Measurements from ENCODE around the gene SCCPDH. TPM values are rescaled to one million over a fixed set of nuclear protein-coding genes. Genes with fewer than 3 reads are reported as not detected.

Gene SCCPDH
- total RNA-seq, 4 donors from 2014 or later, result 13.3 to 23.3 (median 17.0) TPM

DNA sequence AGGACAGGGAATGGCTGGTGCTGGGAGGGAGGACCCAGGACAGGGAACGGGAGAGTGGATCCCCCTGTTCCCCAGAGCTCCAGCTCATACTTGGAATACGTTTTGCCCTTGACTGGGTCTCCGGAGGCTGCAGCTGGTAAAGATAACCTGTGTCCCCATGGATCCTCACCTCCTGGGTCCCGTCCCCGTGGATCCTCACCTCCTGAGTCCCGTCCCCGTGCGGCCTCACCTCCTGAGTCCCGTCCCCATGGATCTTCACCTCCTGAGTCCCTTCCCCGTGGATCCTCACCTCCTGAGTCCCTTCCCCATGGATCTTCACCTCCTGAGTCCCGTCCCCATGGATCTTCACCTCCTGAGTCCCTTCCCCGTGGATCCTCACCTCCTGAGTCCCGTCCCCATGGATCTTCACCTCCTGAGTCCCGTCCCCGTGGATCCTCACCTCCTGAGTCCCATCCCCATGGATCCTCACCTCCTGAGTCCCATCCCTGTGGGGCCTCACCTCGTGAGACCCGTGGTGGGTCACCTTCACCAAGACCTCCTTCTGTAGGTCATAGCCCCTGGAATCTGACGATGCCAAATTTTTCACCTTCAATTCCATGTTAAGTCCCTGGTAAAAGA, 61.4 kb downstream of the SCCPDH start:
- no peak for TF ChIP-seq POLR2A (IDR thresholded peaks at IDR 0.05)
- TF ChIP-seq, protein P1, sequence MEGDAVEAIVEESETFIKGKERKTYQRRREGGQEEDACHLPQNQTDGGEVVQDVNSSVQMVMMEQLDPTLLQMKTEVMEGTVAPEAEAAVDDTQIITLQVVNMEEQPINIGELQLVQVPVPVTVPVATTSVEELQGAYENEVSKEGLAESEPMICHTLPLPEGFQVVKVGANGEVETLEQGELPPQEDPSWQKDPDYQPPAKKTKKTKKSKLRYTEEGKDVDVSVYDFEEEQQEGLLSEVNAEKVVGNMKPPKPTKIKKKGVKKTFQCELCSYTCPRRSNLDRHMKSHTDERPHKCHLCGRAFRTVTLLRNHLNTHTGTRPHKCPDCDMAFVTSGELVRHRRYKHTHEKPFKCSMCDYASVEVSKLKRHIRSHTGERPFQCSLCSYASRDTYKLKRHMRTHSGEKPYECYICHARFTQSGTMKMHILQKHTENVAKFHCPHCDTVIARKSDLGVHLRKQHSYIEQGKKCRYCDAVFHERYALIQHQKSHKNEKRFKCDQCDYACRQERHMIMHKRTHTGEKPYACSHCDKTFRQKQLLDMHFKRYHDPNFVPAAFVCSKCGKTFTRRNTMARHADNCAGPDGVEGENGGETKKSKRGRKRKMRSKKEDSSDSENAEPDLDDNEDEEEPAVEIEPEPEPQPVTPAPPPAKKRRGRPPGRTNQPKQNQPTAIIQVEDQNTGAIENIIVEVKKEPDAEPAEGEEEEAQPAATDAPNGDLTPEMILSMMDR (IDR thresholded peaks at IDR 0.05), result no peak
- WGBS, 2 donors, result 72 to 81% methylated on average over 17 to 18 of the region's 18 CpGs
- H3K4me3 ChIP-seq (ENCODE audit: low read depth, poor library complexity, severe bottlenecking), result no peak overlapping the region
- intact Hi-C loops (cut with DNase I; ENCODE audit: low total_unique reads), result no loop called here
- DNase-seq (ENCODE audit: low spot score in 2 of 2), result peak in 1 of 2 donors; percentile 83

DNA sequence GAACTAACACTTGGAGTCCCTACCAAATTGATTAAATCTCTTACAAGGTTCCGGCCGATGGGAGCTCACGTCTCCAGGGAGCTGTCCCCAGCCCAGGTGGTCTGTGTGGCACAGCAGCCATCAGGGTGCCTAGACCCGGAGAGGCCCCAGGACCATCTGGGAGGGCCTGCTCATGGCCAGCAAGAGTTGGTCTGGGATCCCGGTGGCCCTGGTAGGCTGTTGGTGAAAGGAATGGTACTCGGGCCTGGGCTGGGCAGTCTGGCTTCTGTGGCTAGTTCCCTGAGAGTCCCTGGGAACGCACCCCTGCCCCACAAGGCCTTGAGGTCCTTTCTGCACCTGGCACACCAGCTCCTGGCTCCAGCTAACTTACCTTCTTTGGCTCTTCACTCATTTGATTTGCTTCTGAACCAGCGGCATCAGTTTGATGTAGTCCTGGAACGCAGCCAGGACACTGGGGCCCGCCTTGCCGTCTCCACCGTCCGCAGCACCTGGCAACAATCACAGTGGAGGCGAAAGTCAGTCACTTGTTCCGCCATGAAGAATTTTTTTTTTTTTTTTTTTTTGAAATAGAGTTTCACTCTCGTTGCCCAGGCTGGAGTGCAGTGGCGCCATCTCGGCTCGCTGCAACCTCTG, 62.5 kb downstream of the SCCPDH start:
- intact Hi-C loops (cut with DNase I; ENCODE audit: low total_unique reads), result no loop called here
- 60 to 62% methylated on average over 18 to 19 of the region's 19 CpGs for WGBS, 2 donors
- TF ChIP-seq POLR2A (IDR thresholded peaks at IDR 0.05), result no peak
- TF ChIP-seq, protein P1 (IDR thresholded peaks at IDR 0.05), result no peak
- DNase-seq (ENCODE audit: low spot score in 2 of 2), result peak in 1 of 2 donors; percentile 72
- no peak overlapping the region for H3K4me3 ChIP-seq (ENCODE audit: low read depth, poor library complexity, severe bottlenecking)

- intact Hi-C loops (cut with DNase I; ENCODE audit: low total_unique reads), result no loop called here
- no peak overlapping the region for H3K4me3 ChIP-seq (ENCODE audit: low read depth, poor library complexity, severe bottlenecking)
- TF ChIP-seq, protein P1 (IDR thresholded peaks at IDR 0.05), result no peak
- no peak for TF ChIP-seq POLR2A (IDR thresholded peaks at IDR 0.05)
- peak in 1 of 2 donors; percentile 76 for DNase-seq (ENCODE audit: low spot score in 2 of 2)
- WGBS, 2 donors, result 88 to 94% methylated on average over 12 of the region's 12 CpGs
Observed at GRCh38 chr1:246787781-246788513, 63.7 kb downstream of the SCCPDH start.

DNA sequence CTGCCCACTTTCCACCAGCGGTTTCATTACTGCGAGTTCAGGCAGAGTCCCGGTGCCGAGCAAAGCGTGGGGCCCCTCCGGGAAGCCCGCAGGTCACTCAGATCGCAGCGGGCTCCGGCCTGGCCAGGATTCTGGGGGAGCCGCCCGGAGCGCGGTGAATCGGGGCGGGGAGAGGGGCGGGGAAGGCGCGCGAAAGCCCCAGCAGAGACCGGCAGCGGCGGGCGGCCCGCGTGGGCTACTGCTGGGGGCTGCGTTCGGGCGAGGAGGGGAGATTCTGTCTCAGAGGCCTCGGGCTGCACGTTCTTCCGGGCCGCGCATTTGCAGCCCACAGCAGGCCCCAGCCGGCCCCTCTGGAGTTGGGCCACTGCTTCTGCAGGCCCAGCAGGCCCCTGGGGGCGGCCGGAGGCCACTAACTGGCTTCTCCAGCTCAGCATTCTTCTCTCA, 64.7 kb downstream of the SCCPDH start:
- intact Hi-C loops (cut with DNase I; ENCODE audit: low total_unique reads), result no loop called here

DNA sequence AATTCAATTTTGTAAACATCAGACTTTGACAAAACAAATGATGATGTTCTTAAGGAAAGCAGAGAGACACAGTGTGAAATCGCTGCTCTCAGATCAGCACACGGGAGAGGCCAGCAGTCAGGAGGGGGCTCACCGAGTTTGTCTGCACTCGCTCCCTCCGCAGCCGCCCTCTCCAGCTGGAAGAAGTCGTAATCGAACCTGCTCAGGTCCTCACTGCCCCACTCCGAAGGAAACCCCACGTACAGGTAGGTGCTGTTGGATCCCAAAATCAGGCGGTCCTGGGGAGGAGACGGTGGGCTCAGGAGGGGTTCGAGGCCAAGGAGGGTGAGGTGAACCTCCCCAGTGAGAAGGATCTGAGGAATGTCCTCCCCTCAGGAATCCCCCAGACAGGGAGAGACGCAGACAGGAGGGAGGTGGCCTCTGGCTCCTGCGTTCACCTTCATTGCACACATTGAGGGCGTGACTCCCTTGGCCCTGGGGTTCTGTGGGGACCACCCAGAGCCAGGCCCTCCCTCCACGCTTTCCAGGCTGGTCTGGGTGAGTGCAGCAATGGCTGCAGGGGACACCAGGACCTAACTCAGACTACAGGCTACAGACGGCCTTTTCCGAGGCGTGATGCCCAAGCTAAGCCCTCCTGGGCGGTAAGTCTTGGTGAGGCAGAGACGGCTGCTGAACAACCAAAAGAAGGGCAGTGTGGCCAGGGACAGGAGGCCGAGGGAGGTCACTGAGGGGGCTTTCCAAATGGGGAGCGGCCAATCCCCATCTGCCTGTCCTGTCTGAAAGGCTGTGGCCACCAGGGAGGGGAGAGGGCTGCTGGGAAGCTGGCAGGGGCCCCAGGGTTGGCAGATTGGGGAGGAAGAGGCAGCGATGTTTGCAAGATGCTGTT, 65.5 kb downstream of the SCCPDH start:
- intact Hi-C loops (cut with DNase I; ENCODE audit: low total_unique reads), result no loop called here
- TF ChIP-seq POLR2A (IDR thresholded peaks at IDR 0.05), result no peak
- TF ChIP-seq, protein P1 (IDR thresholded peaks at IDR 0.05), result no peak
- no peak overlapping the region for H3K4me3 ChIP-seq (ENCODE audit: low read depth, poor library complexity, severe bottlenecking)
- 79 to 85% methylated on average over 22 to 25 of the region's 25 CpGs for WGBS, 2 donors
- peak in 1 of 2 donors; percentile 29 for DNase-seq (ENCODE audit: low spot score in 2 of 2)

More for the DNA sequence above, 64.7 kb downstream of the SCCPDH start:
- TF ChIP-seq, protein P1 (IDR thresholded peaks at IDR 0.05), result no peak
- no peak overlapping the region for H3K4me3 ChIP-seq (ENCODE audit: low read depth, poor library complexity, severe bottlenecking)
- 5 to 7% methylated on average over 32 to 37 of the region's 37 CpGs for WGBS, 2 donors
- peak in 1 of 2 donors; percentile 57 for DNase-seq (ENCODE audit: low spot score in 2 of 2)

Measured in lower leg skin (tissue), 4 donors.